BE2C (cell line): Measurements from ENCODE around the gene OR51T1.

Experiments
- DNase-seq: peaks from one replicate; pipeline ENCODE4 v3.0.0-alpha.2; 2020
- H3K27me3 ChIP-seq: fragments of 250-450 bp; sonication (Bioruptor Pico); 2 replicates; pipeline ENCODE4 v1.5.1; 2020; ENCODE audit warnings: mild to moderate bottlenecking
- H3K36me3 ChIP-seq: fragments of 250-450 bp; sonication (Bioruptor Pico); 2 replicates; pipeline ENCODE4 v1.5.1; 2020; ENCODE audit warnings: mild to moderate bottlenecking
- H3K4me1 ChIP-seq: fragments of 250-450 bp; sonication (Bioruptor Pico); 2 replicates; pipeline ENCODE4 v1.5.1; 2020
- H3K4me3 ChIP-seq: 2 replicates; pipeline ENCODE4 v1.5.1; 2011; ENCODE audit warnings: low read depth, low read length
- H3K9me3 ChIP-seq: fragments of 250-450 bp; sonication (Bioruptor Pico); 2 replicates; pipeline ENCODE4 v1.5.1; 2020
- TF ChIP-seq, protein P1 (sequence below): IDR thresholded peaks from 2 replicates; pipeline ENCODE4 v1.5.1; 2012; ENCODE audit warnings: mild to moderate bottlenecking, low read depth, low read length

Gene OR51T1

DNA sequence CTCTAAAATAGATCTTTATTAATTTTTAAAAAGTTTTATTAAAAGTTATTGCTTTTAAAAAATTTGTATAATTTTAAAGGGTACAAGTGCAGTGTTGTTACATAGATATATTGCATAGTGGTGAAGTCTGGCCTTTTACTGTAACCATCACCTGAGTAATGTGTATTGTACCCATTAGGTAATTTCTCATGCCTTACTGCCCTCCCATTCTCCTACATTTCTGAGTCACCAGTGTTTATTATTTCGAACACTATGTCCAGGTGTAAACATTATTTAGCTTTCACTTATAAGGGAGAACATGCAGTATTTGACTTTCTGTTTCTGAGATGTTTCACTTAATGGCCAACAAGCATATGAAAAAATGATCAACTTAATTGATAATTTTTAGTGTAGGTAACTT, 40.1 kb downstream of the OR51T1 start:
- H3K27me3 ChIP-seq, result no peaks in the 10 kb centered on the region
- DNase-seq, result no peak
- H3K4me3 ChIP-seq, result no peak overlapping the region
- no peaks in the 10 kb centered on the region for H3K36me3 ChIP-seq
- TF ChIP-seq, protein P1, sequence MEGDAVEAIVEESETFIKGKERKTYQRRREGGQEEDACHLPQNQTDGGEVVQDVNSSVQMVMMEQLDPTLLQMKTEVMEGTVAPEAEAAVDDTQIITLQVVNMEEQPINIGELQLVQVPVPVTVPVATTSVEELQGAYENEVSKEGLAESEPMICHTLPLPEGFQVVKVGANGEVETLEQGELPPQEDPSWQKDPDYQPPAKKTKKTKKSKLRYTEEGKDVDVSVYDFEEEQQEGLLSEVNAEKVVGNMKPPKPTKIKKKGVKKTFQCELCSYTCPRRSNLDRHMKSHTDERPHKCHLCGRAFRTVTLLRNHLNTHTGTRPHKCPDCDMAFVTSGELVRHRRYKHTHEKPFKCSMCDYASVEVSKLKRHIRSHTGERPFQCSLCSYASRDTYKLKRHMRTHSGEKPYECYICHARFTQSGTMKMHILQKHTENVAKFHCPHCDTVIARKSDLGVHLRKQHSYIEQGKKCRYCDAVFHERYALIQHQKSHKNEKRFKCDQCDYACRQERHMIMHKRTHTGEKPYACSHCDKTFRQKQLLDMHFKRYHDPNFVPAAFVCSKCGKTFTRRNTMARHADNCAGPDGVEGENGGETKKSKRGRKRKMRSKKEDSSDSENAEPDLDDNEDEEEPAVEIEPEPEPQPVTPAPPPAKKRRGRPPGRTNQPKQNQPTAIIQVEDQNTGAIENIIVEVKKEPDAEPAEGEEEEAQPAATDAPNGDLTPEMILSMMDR, result no peak
- H3K4me1 ChIP-seq, result no peaks in the 10 kb centered on the region
- no peaks in the 10 kb centered on the region for H3K9me3 ChIP-seq

DNA sequence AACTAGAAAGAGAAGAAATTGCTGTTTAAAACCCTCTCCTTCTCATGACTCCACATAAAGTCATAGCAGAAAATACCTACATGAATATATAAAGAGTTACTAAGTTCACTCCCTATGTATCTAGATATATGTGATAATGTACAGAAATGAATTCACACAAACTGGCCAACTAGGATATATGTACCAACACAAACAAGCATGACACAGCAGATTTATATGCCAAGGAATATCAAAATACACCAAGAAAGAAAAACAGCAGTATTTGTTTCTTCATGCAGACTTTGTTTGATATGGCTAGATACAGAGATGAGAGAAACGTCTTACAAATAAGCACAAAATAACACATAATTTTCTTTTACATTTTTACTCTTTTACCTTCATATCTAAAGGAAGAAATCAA, 40.6 kb downstream of the OR51T1 start:
- H3K4me3 ChIP-seq, result no peak overlapping the region
- no peaks in the 10 kb centered on the region for H3K4me1 ChIP-seq
- H3K9me3 ChIP-seq, result no peaks in the 10 kb centered on the region
- no peak for DNase-seq
- TF ChIP-seq, protein P1, result no peak
- no peaks in the 10 kb centered on the region for H3K27me3 ChIP-seq
- no peaks in the 10 kb centered on the region for H3K36me3 ChIP-seq

DNA sequence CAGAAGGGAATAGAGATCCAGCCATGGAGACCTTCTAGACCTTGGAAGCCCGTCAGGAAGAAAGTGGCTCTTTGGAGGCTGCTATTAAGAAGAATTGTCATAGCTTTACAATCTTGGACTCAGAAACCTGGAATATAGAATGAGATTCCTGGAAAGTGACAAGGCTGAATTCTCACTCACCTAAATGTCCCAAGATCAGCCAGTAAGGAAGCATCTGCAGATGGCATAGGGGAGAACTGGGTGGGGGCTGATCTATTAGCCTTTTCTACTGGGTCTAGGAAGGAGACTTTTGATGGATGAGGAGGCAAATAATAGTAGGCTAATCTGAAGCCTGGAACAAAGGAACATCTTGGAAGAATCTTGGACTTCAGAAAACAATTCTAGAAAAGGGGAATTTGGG, 42.5 kb downstream of the OR51T1 start, which contains the start of gene OR51G1:
Gene OR51G1 (minus strand): TSS at position 101 of the 400 bp plus-strand sequence. CDS start 0 bp downstream, at position 101.
- Histone ChIP-seq H3K27me3 (no peaks in the 10 kb centered on the region), H3K9me3 (no peaks in the 10 kb centered on the region), H3K36me3 (no peaks in the 10 kb centered on the region), H3K4me3 (no peak within 1 kb of the TSS), H3K4me1 (no peaks in the 10 kb centered on the region)
- TF ChIP-seq, protein P1, result no peak
- DNase-seq, result no peak

DNA sequence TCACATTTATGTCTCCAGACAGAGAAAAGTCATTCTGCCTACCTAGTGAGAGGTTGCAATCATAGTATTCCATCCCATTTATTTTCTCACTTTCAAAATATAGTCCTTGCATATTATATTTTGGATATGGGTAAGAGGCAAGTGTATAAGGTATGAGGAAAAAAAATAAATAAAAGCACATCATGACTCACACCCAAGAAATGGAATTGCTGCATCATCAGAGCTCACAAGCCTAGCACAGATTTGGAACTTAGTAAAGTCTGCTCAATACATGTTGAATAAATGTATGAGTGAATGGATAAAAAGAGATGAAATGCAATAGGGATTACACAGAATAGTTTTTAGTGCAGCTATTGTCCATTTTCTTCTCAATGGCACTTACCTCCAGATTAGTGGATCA, 44.9 kb downstream of the OR51T1 start:
- no peaks in the 10 kb centered on the region for H3K27me3 ChIP-seq
- no peak overlapping the region for H3K4me3 ChIP-seq
- no peaks in the 10 kb centered on the region for H3K4me1 ChIP-seq
- H3K9me3 ChIP-seq, result no peaks in the 10 kb centered on the region
- TF ChIP-seq, protein P1, result no peak
- DNase-seq, result no peak
- no peaks in the 10 kb centered on the region for H3K36me3 ChIP-seq
